HT1080 (cell line): ENCODE measurements around the gene ALG8. TPM values are rescaled to one million over a fixed set of nuclear protein-coding genes. Genes with fewer than 3 reads are reported as not detected.

ENCODE experiments used
- small RNA-seq: library from RNA; depleted of rRNA; stranded (forward); fragments of <200 nt; gene quantifications from one replicate; pipeline ENCODE3, GENCODE V24; 2014
- total RNA-seq: library from RNA; depleted of rRNA; stranded (reverse); fragments of >200 nt; shearing (Covaris generic); gene quantifications from 2 replicates; pipeline ENCODE4 v1.2.3, GENCODE V29; 2014; rRNA removed

Gene ALG8
- total RNA-seq, 1 experiment from 2014 or later, result 56.8 TPM

Small RNA genes lying within 50 kb of the gene (small RNA-seq; reads per million reads assigned to genes)
- not detected for gene RNU6-126P

Other genes starting within 250 kb of the ALG8 start
- gene INTS4, start 145.0 kb downstream of the ALG8 start, total RNA-seq, result 31.0 and 37.7 TPM in 2 replicates
- 15.0 and 20.1 TPM in 2 replicates for gene KCTD14, start 116.3 kb downstream of the ALG8 start, total RNA-seq
- gene THRSP, start 75.8 kb downstream of the ALG8 start, total RNA-seq, result not detected in 2 replicates
- 244 and 279 TPM in 2 replicates for gene NDUFC2, start 59.8 kb downstream of the ALG8 start, total RNA-seq
- 5.5 and 7.5 TPM in 2 replicates for gene KCTD21, start 49.0 kb upstream of the ALG8 start, total RNA-seq
- 5.3 and 5.9 TPM in 2 replicates for gene USP35, start 49.3 kb upstream of the ALG8 start, total RNA-seq